SW 1271 (cell line): Measurements from ENCODE around the gene ESPNL.

Experiments used
- DNase-seq, 2 experiments: peaks; one replicate each; lab custom pipeline; 2025; lab: John Stamatoyannopoulos, UW

ESPNL gene

GRCh38 chr2:238128061-238128440 is 27.9 kb downstream of the ESPNL start:
- no peak for DNase-seq

DNA sequence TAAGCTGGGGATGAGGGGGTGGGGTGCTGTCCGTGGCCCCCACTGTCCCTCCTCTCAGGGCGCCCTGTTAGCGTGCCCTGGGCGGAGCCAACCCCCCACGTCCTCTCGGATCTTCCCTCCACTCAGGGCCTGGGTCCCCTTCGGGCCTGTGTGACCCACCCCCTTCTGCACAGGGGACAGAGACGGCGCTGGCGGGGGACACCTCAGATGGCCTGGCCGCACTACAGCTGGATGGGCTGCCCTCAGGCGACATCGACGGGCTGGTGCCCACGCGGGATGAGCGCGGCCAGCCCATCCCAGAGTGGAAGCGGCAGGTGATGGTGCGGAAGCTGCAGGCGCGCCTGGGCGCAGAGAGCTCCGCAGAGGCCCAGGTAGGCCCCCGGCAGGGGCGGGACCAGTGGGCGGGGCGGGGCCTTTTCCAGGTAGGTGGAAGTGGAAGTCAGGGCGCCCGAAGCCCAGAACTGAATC is 28.4 kb downstream of the ESPNL start:
- no peak for DNase-seq

DNA sequence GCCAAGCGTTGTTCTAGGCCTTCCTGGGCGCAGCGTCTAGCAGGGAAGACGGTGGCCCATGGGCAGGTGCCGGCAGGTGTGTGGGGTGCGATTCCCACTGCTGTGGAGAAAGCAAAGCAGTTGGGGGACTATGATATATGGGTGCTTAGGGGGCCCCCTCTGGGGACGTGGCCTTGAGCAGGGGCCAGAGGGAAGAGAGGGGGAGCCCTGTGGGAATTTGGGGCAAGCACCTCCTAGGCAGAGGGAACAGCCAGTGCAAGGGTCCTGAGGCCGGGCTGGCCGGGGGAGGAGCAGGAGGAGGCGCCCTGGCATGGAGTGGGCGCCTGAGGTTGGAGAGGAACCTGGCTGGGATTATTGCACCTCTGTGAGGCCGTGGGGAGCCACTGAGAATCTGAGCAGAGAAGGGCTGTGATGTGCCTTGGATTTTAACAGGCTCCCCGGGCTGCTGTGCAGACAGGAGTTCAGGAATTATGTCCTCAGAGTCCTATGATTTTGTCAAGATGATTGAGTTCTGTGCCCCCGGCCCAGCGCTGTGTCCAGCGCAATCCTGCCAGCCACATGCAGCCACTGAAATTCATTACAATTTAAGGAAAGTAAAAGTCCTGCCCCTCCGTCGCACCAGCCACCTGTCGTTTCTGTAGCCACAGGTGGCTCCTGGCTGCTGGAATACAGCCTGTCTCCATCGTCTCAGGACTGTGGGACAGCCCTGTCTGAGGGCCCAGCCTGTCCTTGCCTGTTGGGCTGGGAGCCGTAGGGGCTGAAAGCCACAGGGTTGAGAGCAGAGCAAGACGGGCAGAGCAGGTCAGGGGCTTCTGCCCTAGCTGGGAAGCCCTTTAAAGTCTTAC is 29.2 kb downstream of the ESPNL start:
- DNase-seq, result no peak

- no peak for DNase-seq
Measured at GRCh38 chr2:238130111-238130695, 30.1 kb downstream of the ESPNL start.

GRCh38 chr2:238130696-238131628 is 30.8 kb downstream of the ESPNL start:
- DNase-seq, result no peak

- no peak for DNase-seq
Measured at GRCh38 chr2:238131761-238132462, 31.8 kb downstream of the ESPNL start.

DNA sequence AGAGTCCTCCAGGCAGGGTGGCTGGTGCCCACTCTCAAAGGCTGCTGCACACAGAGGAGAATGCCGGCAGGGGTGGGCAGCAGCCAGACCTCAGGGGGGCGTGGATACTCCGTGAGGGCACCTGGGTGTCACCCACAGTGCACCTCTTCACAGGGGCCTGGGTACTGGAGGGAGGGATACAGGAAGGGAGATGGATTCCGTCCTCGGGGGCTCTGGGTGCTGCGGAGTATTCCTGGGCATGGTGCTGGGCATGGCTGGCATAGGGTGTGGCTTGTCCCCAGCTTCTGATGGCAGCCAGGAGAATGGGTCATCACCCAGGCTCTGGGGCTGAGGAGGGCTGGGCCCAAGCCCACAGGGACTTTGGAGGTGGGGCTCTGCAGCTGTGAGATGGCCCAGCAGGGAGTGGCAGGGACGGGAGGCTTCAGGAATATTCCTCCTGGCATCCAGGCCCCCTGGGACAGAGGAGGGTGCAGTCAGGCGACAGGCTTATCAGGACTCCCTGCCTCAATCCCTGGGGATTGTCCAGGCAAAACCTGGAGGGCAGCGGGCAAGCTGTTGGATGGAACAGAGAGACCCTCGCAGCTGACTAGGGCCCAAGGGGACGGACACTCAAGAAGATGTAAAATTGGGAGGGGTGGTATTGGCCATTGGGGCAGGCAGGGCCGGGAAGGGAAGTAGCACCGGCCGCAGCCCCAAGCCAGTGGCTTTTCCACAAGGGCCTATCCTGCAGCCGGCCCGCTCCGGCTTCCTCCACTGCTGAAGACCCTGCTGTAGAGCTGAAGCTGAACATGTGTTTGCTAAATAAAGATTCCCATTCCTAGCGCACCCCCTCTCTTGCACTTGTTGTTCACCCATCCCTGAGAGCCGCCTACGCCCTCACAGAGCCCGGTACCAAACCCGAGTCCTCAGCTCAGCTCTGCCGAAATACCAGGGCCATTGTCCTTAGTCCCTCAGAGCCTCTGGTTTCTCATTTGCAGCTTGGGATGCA is 32.6 kb downstream of the ESPNL start:
- DNase-seq, result no peak

DNA sequence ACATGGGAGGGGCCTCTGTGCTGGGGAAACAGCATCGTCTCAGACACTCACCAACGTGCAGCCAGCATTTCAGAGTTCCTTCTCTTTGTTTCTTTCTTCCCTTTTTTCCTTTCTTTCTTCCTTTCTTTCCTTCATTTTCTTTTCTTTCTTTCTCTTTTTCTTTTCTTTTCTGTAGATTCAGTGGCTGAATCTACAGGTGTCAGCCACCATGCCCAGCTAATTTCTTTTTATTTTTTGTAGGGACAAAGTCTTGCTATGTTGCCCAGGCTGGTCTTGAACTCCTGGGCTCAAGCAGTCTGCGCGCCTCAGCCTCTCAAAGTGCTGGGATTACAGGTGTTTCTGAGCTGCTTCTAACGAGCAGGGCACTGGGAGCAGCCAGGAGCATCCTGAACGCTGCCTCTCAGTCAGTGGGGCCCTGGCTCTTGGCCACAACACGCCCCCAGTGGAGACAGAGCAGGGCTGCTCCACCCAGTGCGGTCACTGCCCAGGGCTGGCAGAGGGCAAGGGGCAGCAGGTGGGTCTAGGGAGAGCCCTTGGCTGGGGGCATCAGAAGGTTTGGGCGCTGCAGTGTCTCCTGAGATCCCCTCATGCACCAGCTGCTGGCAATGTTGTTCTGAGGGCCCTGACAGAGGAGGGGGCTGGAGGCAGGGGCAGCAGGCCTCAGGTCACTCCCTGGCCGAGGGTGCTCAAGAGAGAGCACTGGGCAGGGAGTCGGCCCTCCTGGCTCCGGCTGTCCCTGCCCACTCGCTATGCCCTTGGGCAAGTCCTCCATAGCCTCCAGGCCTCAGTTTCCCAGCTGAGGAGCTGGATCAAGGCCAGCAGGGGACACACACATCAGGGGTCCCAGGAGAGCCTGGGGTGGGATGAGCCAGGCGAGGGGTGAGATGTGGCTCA is 33.6 kb downstream of the ESPNL start:
- DNase-seq, result no peak

DNA sequence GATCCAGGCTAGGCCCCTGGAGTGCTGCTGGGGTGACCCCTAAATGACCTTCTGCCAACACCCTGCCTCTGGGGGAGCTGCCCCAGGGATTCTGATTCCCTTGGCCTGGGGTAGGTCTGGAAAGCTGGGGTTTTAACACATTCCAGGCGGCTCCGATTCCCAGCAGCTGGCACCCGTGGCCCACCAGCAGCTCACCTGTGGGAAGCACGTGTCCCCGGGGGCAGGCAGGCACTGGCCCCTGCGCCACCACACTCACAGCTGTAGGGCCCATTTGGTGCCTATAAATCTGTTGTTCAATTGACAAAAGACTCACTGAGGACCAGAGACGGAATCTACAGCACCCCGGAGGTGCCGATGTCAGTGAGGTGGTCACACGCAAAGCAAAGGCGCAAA is 34.2 kb downstream of the ESPNL start:
- DNase-seq, result no peak

DNA sequence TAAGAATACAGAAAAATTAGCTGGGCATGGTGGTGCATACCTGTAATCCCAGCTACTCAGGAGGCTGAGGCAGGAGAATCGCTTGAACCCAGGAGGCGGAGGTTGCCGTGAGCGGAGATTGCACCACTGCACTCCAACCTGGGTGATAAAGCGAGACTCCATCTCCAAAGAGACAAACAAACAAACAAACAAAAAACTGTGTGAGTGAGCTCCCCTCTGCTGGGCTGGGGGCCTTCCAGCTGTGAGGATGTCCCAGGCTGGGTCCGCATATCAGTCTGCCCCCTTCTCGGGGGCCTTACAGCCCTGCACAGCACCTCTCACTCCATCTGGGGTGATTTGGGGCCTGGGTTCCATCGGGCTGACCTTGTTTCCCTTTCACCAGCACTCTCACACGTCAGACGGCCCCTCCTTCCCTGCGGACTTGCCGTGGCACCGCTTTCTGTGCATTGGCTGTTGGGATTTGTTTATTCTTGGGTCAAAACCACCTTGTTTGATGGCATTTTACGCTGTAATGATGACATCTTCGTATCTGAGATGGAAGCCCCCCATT is 35.5 kb downstream of the ESPNL start:
- no peak for DNase-seq

- no peak for DNase-seq
Measured at GRCh38 chr2:238136820-238137537, 36.8 kb downstream of the ESPNL start.

DNA sequence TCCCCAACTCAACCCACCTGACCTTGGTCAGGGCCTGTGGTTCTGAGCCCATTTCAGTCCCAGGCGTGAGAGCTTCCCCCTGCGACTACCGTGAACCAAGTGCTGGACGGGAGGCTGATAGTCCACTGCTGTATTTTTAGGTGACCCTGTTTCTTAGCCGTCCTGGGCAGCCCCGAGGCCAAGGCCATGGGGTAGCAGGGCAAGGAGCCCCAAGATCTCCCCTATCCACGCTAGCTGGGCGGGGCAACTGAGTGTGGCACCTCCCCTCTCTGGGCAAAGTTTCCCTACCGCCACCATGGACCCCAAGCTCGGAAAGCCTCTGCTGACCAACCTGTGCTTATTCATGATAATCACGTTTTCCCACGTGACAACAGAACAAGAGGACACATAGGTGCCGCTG is 37.7 kb downstream of the ESPNL start:
- DNase-seq, result no peak

DNA sequence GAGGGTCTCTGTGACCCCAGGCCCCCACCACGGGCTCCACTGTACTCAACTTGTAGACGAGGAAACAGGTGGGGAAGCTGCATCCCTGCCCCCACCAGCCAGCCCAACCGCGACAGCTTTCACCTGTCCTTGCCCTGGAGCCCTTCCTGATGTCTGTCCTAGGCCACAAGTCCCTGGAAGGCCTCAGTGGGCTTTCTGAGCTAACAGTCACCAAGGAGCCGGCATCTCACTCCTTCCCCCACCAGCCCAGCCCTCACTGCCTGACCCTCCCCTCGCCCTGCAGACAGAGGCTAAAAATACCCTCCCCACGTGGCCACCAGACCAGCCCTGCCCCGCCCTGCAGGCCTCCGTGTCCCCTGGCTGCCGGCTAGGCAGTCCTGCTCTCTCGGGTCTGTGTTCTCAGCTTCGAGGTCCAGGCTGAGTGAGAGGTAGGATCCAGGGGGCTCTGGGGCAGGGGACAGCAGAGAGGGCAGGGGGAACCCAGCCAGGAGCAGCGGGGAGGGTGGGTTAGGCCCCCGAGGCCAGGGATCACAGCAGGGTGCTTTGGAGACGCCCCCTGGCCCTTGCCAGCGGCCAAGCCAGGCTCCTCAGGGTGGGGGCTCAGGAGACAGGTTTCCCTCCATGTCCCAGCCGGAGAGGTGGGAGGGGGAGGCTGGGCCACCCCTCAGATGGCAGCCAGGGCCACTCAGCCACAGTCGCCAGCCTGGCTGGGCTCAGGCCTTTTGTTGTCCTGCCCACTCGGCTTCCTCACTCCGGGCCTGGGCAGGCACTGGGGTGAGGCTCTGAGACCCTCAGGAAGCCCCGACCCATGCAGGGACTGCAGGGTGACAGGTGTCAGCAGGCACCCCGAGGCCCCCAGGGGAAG is 38.4 kb downstream of the ESPNL start, which contains the start of gene KLHL30:
TSS of gene KLHL30 (plus strand) at position 338 of the 865 bp plus-strand sequence. CDS start 2,087 bp downstream, outside the sequence.
- no peak for DNase-seq

DNA sequence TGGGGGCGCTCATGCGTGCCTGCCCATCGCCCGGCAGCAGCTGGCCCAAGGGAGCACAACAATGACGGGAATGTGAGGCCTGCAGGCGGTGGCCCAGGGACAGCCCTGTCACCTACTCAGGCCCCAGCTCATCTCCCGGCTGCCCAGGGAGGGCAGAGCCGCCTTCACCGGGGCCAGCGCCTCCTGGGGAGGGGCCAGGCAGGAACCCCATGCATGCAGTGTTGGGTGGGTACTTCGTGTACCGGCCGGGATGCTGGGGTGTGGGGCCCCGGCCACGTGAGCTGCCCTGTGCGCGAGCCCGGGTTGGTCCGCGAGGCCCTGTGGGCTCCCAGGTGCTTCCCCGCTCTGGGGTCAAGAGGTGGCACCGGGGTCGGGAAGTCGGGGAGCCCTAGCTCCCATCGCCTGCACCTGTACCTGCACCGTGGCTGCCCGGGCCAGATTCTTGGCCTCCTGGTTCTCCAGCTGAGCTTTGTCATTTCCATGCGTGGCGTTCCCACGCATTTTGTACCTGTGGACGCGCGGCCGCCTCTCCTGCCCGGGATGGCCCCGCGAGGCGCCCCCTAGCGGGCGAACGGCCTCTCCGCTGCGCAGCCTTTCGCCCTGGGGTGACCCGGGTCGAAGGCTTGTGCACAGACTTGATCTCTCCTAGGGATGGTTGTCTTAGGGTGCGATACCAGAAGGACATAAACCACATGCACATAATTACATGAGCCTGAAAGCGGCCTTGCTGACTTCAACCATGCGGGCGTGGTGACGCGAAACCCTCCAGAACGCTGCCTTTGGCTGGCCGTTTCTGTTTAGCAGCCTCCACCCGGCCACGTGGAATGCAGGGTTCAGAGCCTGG is 39.3 kb downstream of the ESPNL start:
- no peak for DNase-seq

GRCh38 chr2:238140040-238140439 is 39.9 kb downstream of the ESPNL start:
- no peak for DNase-seq

- no peak for DNase-seq
Measured at GRCh38 chr2:238140721-238141540, 40.8 kb downstream of the ESPNL start.
